ENCODE data around the gene CD2BP2.

CD2BP2 gene

GRCh38 chr16:30359871-30360170 is 4.7 kb upstream of the CD2BP2 start:
- no peak overlapping the region for H3K9ac ChIP-seq (ENCODE audit: low read length)
- peaks cover 15% of the 10 kb centered on the region for H3F3A ChIP-seq (ENCODE audit: insufficient read depth)
- no peaks in the 10 kb centered on the region for H3K27me3 ChIP-seq (ENCODE audit: low read length)
- H3K79me2 ChIP-seq (ENCODE audit: insufficient read depth, low read length), result peaks cover 35% of the 10 kb centered on the region
- TF ChIP-seq EZH2phosphoT487 (conservative IDR thresholded peaks at IDR 0.05; ENCODE audit: low read length) (no peak), CTCF (IDR thresholded peaks at IDR 0.05; ENCODE audit: insufficient read depth, low read length, poor library complexity, severe bottlenecking) (no peak)
- H3K36me3 ChIP-seq (ENCODE audit: low read length), result peaks cover 5% of the 10 kb centered on the region; the same call in 1 of the 2 replicates
- no peak overlapping the region for H3K27ac ChIP-seq (ENCODE audit: low read depth, low read length)
- no peaks in the 10 kb centered on the region for H3K9me2 ChIP-seq (replicated peaks; ENCODE audit: insufficient read depth, low read length)
- no peaks in the 10 kb centered on the region for H3K9me3 ChIP-seq (ENCODE audit: insufficient read depth, low read length)
- no peak overlapping the region for H2AFZ ChIP-seq (ENCODE audit: low read depth, low read length, severe bottlenecking)
- no peaks in the 10 kb centered on the region for H4K20me1 ChIP-seq (ENCODE audit: low read depth, low read length)
- no peak overlapping the region for H3K4me3 ChIP-seq (ENCODE audit: insufficient read depth, low read length, poor library complexity, severe bottlenecking)
- H3K4me2 ChIP-seq (ENCODE audit: low read depth, low read length, poor library complexity, severe bottlenecking), result no peak overlapping the region

GRCh38 chr16:30358990-30359870 is 4.1 kb upstream of the CD2BP2 start:
- Histone ChIP-seq H3K4me2 (ENCODE audit: low read depth, low read length, poor library complexity, severe bottlenecking) (no peak overlapping the region), H3K79me2 (ENCODE audit: insufficient read depth, low read length) (peaks cover 35% of the 10 kb centered on the region), H3F3A (ENCODE audit: insufficient read depth) (peaks cover 15% of the 10 kb centered on the region), H4K20me1 (ENCODE audit: low read depth, low read length) (no peaks in the 10 kb centered on the region), H3K27ac (ENCODE audit: low read depth, low read length) (no peak overlapping the region), H3K9me2 (replicated peaks; ENCODE audit: insufficient read depth, low read length) (no peaks in the 10 kb centered on the region), H3K9ac (ENCODE audit: low read length) (no peak overlapping the region), H3K9me3 (ENCODE audit: insufficient read depth, low read length) (no peaks in the 10 kb centered on the region), H3K27me3 (ENCODE audit: low read length) (no peaks in the 10 kb centered on the region), H3K36me3 (ENCODE audit: low read length) (peaks cover 5% of the 10 kb centered on the region; the same call in 1 of the 2 replicates), H3K4me3 (ENCODE audit: insufficient read depth, low read length, poor library complexity, severe bottlenecking) (no peak overlapping the region), H2AFZ (ENCODE audit: low read depth, low read length, severe bottlenecking) (no peak overlapping the region)
- TF ChIP-seq CTCF (IDR thresholded peaks at IDR 0.05; ENCODE audit: insufficient read depth, low read length, poor library complexity, severe bottlenecking), result no peak
- no peak for TF ChIP-seq EZH2phosphoT487 (conservative IDR thresholded peaks at IDR 0.05; ENCODE audit: low read length)

- Histone ChIP-seq H3K36me3 (ENCODE audit: low read length) (peaks cover 5% of the 10 kb centered on the region; the same call in 1 of the 2 replicates), H3K4me3 (ENCODE audit: insufficient read depth, low read length, poor library complexity, severe bottlenecking) (no peak overlapping the region), H4K20me1 (ENCODE audit: low read depth, low read length) (no peaks in the 10 kb centered on the region), H2AFZ (ENCODE audit: low read depth, low read length, severe bottlenecking) (no peak overlapping the region), H3K27ac (ENCODE audit: low read depth, low read length) (no peak overlapping the region), H3K4me2 (ENCODE audit: low read depth, low read length, poor library complexity, severe bottlenecking) (no peak overlapping the region), H3K9ac (ENCODE audit: low read length) (no peak overlapping the region), H3K9me2 (replicated peaks; ENCODE audit: insufficient read depth, low read length) (no peaks in the 10 kb centered on the region), H3K79me2 (ENCODE audit: insufficient read depth, low read length) (peaks cover 35% of the 10 kb centered on the region), H3F3A (ENCODE audit: insufficient read depth) (peaks cover 15% of the 10 kb centered on the region), H3K9me3 (ENCODE audit: insufficient read depth, low read length) (no peaks in the 10 kb centered on the region), H3K27me3 (ENCODE audit: low read length) (no peaks in the 10 kb centered on the region)
- TF ChIP-seq EZH2phosphoT487 (conservative IDR thresholded peaks at IDR 0.05; ENCODE audit: low read length), result no peak
- no peak for TF ChIP-seq CTCF (IDR thresholded peaks at IDR 0.05; ENCODE audit: insufficient read depth, low read length, poor library complexity, severe bottlenecking)
Measured at GRCh38 chr16:30358577-30358936, 3.4 kb upstream of the CD2BP2 start.

All from SU-DHL-6 (cell line).